ENCODE data around the gene SRD5A3.

DNA sequence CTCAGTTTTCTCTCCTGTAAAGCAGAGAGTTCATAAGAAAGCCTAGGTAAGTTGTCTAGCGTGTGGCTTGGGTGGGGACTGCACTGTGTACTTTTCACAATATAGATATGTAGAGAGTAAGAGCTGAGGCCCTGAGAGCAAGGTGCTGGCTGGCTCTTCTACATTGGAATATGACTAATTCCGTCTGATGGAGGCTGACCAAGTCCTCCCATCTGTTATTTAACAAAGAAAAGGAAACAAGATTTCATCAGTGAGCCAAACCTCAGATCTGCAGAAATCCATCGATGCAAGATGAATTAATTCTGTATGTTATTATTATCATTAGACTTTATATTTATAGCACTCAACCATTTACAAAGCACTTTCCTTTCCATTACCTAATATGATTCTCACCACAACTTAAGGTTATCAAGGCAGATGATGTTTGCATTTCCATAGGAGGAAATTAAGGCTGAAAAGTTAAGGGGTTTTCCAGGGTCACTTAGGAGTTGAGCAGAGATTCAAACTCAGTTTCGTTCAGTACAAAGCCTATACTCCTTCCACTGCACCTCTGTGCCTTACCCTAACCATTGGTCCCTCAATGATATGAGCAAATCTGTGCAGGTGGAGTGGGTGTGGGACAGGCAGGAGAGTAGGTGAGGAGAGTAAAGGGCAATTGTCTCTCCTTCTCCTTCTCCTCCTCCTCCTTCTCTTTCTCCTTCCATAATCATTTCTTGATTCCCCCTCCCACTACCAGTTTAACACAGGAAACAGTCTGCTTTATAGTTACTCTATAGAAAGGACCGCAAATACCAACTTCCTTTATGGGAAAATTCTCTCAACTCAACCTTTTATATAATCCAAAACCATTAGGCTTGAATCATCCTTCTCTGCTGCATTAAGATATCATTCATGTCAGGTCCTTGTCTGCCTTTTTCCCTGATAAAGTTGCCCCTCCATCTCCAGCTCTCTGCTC, 27.6 kb upstream of the SRD5A3 start:
- TF ChIP-seq GATA3 (IDR thresholded peaks at IDR 0.05; ENCODE audit: low read depth, low read length) (no peak), GATA2 (IDR thresholded peaks at IDR 0.05; ENCODE audit: low read depth, low read length) (no peak)
